ENCODE data around the gene ISL2.
A peak's percentile ranks its signal among the peaks of the same experiment; 100 is the strongest.
"Not testable (repeated sequence)": the region's sequence is repeated elsewhere in the genome, so short reads cannot be mapped to it uniquely, and the experiment has no call there.

DNA sequence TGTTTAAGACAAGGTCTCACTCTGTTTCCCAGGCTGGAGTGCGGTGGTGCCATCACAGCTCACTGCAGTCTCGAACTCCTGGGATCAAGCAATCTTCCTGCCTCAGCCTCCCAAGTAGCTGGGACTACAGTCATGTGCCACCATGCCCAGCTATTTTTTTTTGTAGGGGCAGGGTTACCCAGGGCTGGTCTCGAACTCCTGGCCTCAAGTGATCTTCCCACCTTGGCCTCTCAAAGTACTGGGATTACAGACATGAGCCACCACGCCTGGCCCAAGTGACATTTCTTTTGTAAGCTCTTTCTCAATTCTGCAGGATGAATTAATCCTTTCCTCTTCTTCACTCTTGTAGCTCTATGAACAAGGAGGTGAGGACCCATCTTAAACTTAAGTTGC, 23.4 kb upstream of the ISL2 start:
- TF ChIP-seq TAF1 (CRISPR knock-in tag; IDR thresholded peaks at IDR 0.05); JUND (CRISPR knock-in tag; IDR thresholded peaks at IDR 0.05); DNMT1 (CRISPR knock-in tag; IDR thresholded peaks at IDR 0.05); RBAK (CRISPR knock-in tag; IDR thresholded peaks at IDR 0.05); ZBTB42 (CRISPR knock-in tag; IDR thresholded peaks at IDR 0.05); ZNF124 (CRISPR knock-in tag; IDR thresholded peaks at IDR 0.05); NR2C2 (CRISPR knock-in tag; IDR thresholded peaks at IDR 0.05; ENCODE audit: borderline replicate concordance); CBX2 (IDR thresholded peaks at IDR 0.05; ENCODE audit: low read depth, low read length); CBX2 (CRISPR knock-in tag; IDR thresholded peaks at IDR 0.05; ENCODE audit: low read depth); MXI1 (IDR thresholded peaks at IDR 0.05; ENCODE audit: borderline replicate concordance, low read depth, low read length); NR1H2 (CRISPR knock-in tag; IDR thresholded peaks at IDR 0.05; ENCODE audit: borderline replicate concordance, low read depth); HNRNPL (IDR thresholded peaks at IDR 0.05; ENCODE audit: low read depth, low read length): not testable (repeated sequence)
- TF ChIP-seq, protein P1, sequence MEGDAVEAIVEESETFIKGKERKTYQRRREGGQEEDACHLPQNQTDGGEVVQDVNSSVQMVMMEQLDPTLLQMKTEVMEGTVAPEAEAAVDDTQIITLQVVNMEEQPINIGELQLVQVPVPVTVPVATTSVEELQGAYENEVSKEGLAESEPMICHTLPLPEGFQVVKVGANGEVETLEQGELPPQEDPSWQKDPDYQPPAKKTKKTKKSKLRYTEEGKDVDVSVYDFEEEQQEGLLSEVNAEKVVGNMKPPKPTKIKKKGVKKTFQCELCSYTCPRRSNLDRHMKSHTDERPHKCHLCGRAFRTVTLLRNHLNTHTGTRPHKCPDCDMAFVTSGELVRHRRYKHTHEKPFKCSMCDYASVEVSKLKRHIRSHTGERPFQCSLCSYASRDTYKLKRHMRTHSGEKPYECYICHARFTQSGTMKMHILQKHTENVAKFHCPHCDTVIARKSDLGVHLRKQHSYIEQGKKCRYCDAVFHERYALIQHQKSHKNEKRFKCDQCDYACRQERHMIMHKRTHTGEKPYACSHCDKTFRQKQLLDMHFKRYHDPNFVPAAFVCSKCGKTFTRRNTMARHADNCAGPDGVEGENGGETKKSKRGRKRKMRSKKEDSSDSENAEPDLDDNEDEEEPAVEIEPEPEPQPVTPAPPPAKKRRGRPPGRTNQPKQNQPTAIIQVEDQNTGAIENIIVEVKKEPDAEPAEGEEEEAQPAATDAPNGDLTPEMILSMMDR (CRISPR knock-in tag; IDR thresholded peaks at IDR 0.05): not testable (repeated sequence)
- TF ChIP-seq TARDBP (CRISPR knock-in tag; IDR thresholded peaks at IDR 0.05): peak; percentile 42; the same call in 1 of the 2 replicates
